ENCODE measurements around the gene STX4. TPM values are rescaled to one million over a fixed set of nuclear protein-coding genes. Genes with fewer than 3 reads are reported as not detected.

The STX4 gene
- total and polyA plus RNA-seq, 9 of the 15 experiments (the other 6 are each of a cell fraction or from before 2014, with no cell fraction given) = 3.2 to 48.0 (median 21.5) TPM

DNA sequence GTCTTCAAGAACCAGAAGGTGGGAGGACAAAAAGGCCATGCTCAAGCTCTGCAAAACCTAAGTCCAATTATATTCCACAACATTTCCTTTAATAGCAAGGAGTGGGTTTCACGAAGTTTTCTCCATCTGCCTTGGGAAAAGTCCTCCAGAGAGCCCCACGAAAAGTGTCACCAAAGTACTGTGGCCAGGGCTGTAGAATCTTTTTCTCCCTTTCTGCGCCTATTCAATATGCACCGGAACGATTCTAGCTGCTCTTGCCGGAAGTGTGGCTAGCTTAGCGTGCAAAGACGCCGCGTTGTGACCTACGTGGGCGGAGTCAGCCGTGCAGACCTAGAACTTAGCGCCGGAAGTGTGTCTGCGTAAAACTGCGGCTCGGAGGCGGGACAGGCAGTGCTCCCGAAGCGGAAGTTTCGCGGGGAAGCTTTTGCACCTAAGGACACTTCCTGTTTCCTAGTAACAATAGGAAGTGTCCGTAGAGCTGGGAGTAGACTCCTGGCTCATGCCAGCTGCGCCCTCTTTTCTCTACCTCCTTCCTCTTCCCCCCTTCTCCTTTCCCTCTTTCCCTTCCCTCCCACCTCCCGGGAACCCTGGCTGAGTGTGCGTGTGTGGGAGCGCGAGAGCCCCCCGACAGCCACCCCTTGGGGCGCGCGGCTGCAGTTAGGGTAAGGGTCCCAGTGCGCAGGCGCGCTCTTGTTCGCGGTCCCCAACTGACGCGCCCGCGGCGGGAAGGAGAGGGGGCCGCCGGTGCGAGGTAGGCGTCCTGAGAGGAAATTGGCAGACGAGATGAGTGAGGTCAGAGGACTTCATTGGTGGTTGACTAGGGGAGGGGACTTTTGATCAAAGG is 40.8 kb downstream of the STX4 start, which contains the start of the genes ZNF646 and ZNF668 (continued):
- TF ChIP-seq PTBP1 (IDR thresholded peaks at IDR 0.05; ENCODE audit: low read depth, low read length) (no peak), NR2C1 (IDR thresholded peaks at IDR 0.05) (peak; percentile 90), NR2C1 (tag; IDR thresholded peaks at IDR 0.05) (peak; percentile 93), POLR3A (IDR thresholded peaks at IDR 0.05; ENCODE audit: borderline replicate concordance, extremely low read depth, insufficient read depth, insufficient read length) (no peak), NCOA2 (IDR thresholded peaks at IDR 0.05; ENCODE audit: partially characterized antibody in 2 of 2) (no peak), ZNF444 (CRISPR knock-in tag; IDR thresholded peaks at IDR 0.05) (no peak), CAMTA2 (CRISPR knock-in tag; conservative IDR thresholded peaks at IDR 0.05) (no peak), ZNF551 (CRISPR knock-in tag; IDR thresholded peaks at IDR 0.05) (no peak), FOXP1 (CRISPR knock-in tag; IDR thresholded peaks at IDR 0.05) (peak; percentile 54; the same call in 1 of the 2 replicates), SNRNP70 (optimal IDR thresholded peaks at IDR 0.05; ENCODE audit: low read depth, low read length) (no peak), C11orf30 (IDR thresholded peaks at IDR 0.05; ENCODE audit: low read depth) (peak; percentile 97), ZNF707 (CRISPR knock-in tag; conservative IDR thresholded peaks at IDR 0.05) (no peak), FOXK2 (conservative IDR thresholded peaks at IDR 0.05 in 1 of 2, IDR thresholded peaks at IDR 0.05 in 1 of 2; ENCODE audit: low read depth in 2 of 2) (peak; percentile 96 to 98), ADNP (tag; IDR thresholded peaks at IDR 0.05) (no peak), BACH1 (tag; IDR thresholded peaks at IDR 0.05) (no peak), NFIC (IDR thresholded peaks at IDR 0.05) (peak; percentile 68)
- TF ChIP-seq, protein P1, sequence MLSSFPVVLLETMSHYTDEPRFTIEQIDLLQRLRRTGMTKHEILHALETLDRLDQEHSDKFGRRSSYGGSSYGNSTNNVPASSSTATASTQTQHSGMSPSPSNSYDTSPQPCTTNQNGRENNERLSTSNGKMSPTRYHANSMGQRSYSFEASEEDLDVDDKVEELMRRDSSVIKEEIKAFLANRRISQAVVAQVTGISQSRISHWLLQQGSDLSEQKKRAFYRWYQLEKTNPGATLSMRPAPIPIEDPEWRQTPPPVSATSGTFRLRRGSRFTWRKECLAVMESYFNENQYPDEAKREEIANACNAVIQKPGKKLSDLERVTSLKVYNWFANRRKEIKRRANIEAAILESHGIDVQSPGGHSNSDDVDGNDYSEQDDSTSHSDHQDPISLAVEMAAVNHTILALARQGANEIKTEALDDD (IDR thresholded peaks at IDR 0.05) = no peak
- TF ChIP-seq, protein P2, sequence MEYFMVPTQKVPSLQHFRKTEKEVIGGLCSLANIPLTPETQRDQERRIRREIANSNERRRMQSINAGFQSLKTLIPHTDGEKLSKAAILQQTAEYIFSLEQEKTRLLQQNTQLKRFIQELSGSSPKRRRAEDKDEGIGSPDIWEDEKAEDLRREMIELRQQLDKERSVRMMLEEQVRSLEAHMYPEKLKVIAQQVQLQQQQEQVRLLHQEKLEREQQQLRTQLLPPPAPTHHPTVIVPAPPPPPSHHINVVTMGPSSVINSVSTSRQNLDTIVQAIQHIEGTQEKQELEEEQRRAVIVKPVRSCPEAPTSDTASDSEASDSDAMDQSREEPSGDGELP (CRISPR knock-in tag; IDR thresholded peaks at IDR 0.05; ENCODE audit: borderline replicate concordance) = peak; percentile 88
- TF ChIP-seq, protein P3, sequence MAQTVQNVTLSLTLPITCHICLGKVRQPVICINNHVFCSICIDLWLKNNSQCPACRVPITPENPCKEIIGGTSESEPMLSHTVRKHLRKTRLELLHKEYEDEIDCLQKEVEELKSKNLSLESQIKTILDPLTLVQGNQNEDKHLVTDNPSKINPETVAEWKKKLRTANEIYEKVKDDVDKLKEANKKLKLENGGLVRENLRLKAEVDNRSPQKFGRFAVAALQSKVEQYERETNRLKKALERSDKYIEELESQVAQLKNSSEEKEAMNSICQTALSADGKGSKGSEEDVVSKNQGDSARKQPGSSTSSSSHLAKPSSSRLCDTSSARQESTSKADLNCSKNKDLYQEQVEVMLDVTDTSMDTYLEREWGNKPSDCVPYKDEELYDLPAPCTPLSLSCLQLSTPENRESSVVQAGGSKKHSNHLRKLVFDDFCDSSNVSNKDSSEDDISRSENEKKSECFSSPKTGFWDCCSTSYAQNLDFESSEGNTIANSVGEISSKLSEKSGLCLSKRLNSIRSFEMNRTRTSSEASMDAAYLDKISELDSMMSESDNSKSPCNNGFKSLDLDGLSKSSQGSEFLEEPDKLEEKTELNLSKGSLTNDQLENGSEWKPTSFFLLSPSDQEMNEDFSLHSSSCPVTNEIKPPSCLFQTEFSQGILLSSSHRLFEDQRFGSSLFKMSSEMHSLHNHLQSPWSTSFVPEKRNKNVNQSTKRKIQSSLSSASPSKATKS (CRISPR knock-in tag; IDR thresholded peaks at IDR 0.05) = no peak
- TF ChIP-seq, protein P4, sequence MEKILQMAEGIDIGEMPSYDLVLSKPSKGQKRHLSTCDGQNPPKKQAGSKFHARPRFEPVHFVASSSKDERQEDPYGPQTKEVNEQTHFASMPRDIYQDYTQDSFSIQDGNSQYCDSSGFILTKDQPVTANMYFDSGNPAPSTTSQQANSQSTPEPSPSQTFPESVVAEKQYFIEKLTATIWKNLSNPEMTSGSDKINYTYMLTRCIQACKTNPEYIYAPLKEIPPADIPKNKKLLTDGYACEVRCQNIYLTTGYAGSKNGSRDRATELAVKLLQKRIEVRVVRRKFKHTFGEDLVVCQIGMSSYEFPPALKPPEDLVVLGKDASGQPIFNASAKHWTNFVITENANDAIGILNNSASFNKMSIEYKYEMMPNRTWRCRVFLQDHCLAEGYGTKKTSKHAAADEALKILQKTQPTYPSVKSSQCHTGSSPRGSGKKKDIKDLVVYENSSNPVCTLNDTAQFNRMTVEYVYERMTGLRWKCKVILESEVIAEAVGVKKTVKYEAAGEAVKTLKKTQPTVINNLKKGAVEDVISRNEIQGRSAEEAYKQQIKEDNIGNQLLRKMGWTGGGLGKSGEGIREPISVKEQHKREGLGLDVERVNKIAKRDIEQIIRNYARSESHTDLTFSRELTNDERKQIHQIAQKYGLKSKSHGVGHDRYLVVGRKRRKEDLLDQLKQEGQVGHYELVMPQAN (IDR thresholded peaks at IDR 0.05; ENCODE audit: borderline replicate concordance) = peak; percentile 79
- TF ChIP-seq, protein P5, sequence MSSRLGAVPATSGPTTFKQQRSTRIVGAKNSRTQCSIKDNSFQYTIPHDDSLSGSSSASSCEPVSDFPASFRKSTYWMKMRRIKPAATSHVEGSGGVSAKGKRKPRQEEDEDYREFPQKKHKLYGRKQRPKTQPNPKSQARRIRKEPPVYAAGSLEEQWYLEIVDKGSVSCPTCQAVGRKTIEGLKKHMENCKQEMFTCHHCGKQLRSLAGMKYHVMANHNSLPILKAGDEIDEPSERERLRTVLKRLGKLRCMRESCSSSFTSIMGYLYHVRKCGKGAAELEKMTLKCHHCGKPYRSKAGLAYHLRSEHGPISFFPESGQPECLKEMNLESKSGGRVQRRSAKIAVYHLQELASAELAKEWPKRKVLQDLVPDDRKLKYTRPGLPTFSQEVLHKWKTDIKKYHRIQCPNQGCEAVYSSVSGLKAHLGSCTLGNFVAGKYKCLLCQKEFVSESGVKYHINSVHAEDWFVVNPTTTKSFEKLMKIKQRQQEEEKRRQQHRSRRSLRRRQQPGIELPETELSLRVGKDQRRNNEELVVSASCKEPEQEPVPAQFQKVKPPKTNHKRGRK (tag; IDR thresholded peaks at IDR 0.05) = no peak

Data from K562 (cell line).